ENCODE measurements around the gene ZNF652.

The ZNF652 gene

GRCh38 chr17:49356320-49356719 is 5.7 kb downstream of the ZNF652 start:
- DNase-seq, result no peak

GRCh38 chr17:49353607-49354006 is 8.4 kb downstream of the ZNF652 start:
- DNase-seq, result no peak

- DNase-seq, result no peak
Measured at GRCh38 chr17:49352587-49353154, 9.4 kb downstream of the ZNF652 start.

- no peak for DNase-seq
Measured at GRCh38 chr17:49351572-49352140, 10.4 kb downstream of the ZNF652 start.

DNA sequence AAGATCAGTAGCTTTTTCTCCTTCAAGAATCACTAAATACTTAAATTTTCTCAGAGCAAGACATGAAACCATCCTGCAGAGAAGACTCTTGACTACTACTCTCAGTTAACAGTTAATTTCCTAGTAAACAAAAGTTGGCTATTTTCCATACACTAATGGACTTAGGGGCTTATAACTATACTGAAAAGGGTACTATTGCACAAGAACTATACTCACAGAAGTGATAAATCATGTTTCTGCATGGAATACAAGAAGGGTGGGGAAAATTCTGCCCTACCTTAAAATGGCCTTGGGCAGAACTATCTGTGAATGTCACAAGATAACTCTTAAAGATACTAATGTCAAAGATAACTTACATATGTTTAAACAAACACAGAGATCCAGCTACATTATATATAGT is 12.5 kb downstream of the ZNF652 start:
- DNase-seq, result no peak

- DNase-seq, result no peak
Measured at GRCh38 chr17:49344914-49345313, 17.1 kb downstream of the ZNF652 start.

DNA sequence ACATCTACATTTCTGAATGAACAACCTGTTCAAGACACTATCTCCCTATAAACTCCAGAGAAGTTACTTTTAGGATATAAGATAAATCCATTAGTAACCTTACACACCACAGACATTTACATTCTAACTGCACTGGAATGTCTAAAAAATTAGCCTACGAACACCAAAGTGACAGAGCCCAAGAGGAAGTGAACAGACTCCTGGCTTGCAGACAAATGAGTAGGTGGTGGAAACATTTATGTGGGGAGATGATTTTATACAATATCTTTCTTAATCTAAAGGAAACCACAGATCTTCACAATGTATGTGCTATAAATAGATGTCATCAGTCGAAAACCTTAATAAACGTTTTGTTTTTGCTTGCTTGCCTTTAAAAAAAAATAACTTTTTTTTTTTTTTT is 18.8 kb downstream of the ZNF652 start:
- DNase-seq, result peak; percentile 31

DNA sequence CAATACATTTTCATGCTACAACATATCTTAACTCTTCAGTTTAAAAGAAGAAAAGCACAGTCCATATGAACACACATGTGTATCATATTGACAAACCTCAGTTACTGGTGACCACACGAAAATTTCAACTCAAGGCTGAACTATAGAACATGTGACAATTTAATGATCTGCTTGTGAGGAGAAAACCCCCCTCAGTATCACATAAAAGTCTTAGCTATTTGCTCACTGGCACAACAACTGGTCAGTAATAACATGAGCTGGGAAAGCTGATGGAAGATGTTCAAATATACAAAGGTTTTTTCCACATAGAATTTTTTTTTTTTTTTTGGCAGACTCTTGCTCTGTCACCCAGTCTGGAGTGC is 19.5 kb downstream of the ZNF652 start:
- no peak for DNase-seq

DNA sequence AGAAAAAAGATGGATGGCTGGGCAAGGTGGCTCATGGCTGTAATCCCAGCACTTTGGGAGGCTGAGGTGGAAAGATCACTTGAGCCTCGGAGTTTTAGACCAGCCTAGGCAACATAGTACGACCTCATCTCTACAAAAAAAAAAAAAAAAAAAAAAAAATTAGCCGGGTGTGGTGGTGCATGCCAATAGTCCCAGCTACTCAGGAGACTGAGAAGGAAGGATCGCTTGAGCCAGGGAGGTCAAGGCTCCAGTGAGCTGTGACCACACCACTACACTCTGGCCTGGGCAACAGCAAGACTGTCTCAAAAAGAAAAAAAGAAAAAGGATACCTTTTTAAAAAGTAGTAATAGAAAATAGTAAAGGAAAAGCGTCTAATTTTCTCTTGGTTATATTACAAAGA is 20.7 kb downstream of the ZNF652 start:
- no peak for DNase-seq

DNA sequence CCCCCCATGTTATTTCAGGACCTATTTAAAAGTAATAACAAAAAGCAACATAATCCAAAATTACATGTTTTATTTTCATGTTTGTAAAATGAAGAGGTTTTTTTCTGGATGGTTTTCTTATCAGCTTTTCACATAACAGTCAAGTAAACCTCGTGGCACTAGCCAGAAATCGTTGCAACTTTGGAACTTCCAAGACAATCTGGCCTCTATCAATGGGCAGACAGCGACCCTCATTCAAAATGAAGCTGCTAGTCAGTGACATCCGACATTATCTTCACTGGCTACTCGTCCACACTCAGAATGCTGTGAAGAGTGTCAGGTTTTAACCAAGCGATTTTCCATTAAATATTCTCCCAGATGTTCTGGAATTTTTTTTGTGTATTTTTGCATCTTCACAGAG is 22.7 kb downstream of the ZNF652 start:
- DNase-seq, result no peak

DNA sequence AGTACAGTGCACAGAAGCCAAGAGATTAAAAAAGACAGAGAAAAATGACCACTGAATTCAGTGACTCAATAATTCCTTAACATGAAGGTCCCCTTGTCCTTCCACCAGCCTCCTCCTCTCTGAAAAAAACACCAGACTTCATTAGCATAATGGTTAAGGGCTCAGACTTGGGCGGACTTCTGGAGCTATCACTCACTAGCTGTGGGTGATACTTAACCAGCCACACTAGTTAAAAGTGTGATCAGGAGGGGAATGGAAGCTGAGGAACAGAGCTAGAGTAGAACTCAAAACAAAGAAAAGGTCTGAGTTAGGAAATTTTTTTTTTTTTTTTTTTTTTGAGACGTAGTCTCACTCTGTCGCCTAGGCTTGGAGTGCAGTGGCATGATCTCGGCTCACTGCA is 23.2 kb downstream of the ZNF652 start:
- no peak for DNase-seq

GRCh38 chr17:49337884-49338283 is 24.2 kb downstream of the ZNF652 start:
- peak; percentile 23 for DNase-seq

DNA sequence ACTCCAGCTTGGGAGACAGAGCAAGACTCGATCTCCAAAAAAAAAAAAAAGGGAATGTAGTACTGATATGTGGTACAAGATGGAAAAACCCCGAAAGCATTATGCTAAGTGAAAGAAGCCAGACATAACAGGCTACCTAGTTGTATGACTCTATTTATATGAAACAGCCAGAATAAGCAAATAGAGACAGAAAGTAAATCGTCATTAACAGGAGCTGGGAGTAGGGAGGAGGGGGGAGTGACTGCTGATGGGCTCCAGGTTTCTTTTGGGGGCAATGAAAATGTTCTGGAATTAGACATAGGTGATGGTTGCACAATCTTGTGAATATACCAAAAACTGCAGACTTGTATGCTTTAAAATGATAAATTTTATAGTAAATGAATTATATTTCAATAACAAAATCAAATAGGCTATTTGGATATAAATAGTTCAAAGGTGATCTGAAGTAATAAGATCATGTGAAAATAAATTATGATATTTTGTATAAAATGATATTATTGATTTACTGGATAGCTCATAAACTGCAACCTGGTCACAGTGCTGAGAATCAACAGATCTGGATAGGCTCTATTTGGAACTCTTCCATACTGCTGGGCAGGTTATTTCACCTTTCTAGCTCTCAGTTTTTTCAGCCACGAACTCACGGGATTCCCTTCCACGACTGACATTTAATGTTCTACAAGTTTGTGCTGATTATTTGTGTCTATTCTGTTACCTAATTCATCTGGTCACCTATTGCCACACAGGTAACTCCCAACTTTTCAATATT is 27.1 kb downstream of the ZNF652 start:
- no peak for DNase-seq

- DNase-seq, result no peak
Measured at GRCh38 chr17:49333804-49334203, 28.2 kb downstream of the ZNF652 start.

DNA sequence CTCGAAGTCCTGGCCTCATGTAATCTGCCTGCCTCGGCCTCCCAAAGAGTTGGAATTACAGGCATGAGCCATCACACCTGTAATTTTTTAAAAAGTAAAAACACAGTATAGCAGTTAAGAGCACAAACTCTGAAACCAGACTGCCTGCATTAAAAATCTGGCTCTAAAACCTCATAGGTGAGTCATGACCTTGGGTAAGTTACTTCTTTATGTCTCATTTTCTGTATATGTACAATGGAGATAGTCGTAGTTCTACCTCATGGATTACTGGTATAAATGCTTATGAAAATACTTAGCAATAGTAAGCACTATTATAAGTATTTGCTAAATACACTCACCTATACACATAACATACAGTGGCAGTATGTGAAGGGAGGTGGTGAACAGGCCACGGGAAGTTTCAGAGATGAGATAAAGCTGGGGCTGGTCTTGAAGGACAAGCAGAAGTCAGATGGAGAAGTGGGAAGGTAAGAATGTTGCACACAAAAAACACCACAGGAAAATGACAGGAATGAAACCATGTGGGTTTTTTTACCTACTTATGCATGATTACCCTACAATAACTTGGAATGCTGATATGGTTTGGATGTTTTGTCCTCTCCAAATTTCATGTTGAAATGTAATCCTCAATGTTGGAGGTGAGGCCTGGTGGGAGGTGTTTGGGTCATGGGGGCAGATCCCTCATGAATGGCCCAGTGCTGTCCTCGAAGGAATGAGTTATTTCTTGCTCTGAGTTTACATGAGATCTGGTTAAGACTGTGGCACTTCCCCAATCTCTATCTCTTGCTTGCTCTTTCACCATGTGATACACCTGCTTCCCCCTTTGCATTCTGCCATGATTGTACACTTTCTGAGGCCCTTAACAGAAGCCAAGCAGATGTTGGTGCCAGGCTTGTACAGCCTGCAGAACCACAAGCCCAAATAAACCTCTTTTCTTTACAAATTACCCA is 33.9 kb downstream of the ZNF652 start:
- no peak for DNase-seq

DNA sequence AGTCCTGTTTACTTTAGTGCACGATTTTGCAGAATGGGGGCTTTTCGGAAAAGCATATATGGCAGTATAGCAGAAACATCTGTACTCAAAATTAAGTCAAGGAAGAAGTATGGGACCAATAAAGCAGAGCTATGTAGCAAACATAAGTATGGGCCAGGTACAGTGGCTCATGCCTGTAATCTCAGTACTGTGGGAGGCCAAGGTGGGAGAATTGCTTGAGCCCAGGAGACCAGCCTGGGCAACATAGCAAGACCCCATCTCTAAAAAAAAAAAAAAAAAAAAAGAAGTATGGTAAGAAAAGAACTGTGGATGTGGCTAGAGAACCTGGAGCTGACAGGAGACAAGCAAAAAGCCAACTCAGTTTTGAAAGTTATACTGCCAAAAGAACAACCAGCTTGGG is 36.1 kb downstream of the ZNF652 start:
- DNase-seq, result no peak

DNA sequence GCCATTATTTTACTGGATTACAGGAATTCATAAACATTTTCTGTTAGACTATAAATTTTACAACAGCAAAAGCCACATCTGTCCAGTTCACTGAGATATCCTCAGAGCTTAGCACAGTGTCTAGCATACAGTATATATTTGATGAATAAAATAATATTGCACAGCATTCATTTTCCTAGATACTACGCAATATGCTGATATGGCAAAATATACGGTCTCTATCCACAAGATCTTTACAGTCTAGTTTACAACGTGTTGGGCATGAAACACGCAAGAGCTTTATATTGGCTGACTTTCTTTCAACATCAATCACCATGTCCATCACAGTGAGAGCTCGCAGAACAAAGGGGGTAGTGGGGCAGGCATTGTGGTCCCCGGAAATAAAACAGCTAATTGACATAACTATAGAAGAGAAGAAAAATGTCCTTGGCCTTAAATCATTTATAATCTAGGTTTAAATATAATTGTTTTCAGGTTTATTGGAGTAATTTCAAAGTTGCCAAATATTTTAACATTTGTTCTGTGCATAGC is 43.5 kb downstream of the ZNF652 start:
- no peak for DNase-seq

GRCh38 chr17:49316889-49317675 is 45.0 kb downstream of the ZNF652 start:
- no peak for DNase-seq

DNA sequence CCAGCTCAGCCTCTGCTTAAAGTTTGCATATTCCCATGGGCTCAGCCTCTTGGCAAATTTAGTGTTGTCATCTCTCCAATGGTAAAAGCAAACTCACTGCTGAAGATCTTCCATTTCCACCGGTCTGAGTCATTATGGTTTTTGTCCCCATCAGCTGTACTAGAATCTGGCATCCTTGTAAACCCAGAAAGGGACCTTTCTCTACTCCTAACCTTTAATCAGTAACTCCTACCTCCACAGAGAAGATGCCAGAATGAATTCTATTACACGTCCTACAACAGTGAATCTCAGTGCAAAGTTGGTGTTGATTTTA is 45.8 kb downstream of the ZNF652 start:
- no peak for DNase-seq

DNA sequence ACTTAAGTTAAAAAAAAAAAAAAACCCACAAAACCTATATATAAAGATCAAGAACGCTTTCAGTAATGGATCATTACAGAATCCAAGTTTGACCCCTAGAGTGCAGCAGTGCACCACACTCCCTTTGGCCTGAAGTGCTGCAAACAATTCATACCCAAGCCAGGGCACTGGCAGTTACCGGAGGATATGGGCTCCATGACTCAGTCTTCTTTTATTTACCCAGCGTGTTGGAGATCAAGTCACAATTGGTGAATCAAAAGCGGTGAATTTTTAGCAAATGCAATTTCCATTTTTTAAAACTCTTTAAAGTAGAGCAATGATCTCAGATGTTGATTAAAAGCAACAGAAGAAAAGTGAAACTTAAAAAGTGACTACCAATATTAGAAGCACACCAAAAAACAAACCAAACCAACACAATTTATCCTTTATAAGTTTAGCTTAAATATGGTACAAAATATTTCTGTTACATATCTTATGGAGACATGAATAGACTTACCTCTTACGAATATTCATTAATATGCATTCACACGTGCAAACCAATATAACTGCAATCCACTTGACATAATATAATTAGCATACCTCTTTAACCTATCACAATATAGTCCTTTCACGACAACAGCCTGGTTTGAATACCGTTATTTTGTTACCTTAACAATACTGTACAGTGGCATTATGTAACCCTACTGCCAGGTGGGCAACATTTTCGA is 46.3 kb downstream of the ZNF652 start:
- DNase-seq, result peak; percentile 82

DNA sequence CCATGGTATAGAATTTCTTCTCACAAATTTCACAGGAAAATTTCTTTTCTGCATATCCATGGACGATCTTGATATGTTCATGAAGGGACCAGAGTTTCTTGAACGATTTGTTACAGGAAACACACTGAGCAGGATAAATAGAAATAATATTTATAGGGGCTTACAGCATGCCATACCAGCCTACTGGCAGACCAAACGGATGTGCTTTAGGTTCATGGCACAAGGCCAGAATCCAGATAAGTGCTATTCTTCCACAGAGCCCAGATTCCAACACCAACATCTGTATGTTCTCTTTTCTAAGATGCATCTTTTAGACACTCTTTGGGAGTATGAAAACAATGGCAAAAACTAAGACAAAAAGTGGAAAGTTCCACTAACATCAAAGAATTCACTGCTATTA is 49.3 kb downstream of the ZNF652 start:
- no peak for DNase-seq

DNA sequence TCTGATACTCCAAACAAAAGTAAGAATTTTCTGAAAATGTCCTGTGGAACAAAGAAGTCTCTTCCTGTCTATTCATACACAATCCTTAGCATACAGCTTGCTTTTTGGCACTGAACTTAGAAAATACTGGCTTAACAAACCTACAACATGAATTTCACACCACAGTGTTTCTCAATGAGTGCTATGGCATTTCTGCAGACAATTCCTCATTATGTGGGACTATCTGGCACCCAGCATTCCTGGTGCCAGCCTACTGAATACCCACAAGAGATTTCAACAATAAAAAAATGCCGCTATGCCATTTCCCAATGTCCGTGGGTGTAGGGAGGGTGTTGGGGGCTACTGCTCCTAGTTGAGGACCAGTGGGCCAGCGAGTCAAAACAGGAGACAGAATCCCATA is 62.1 kb downstream of the ZNF652 start:
- no peak for DNase-seq

Measured in stimulated activated CD4-positive, alpha-beta T cell treated with anti-CD3 and anti-CD28 coated beads, Interleukin-15, amount 100 ng/mL, for 24 hours (primary cell).